GM23338 (cell line): Measurements from ENCODE around the gene TRIP10. TPM values are rescaled to one million over a fixed set of nuclear protein-coding genes. Genes with fewer than 3 reads are reported as not detected.

ENCODE experiments used
- ATAC-seq: fragments of 200-7000 bp; cut with Tn5 transposase; 3 replicates; pipeline ENCODE4 v1.9.1; 2020
- DNase-seq: peaks from one replicate; pipeline ENCODE4 v3.0.0-alpha.2; 2015; ENCODE audit warnings: low spot score
- H2AFZ ChIP-seq: fragments of 200-600 bp; sonication (generic); 2 replicates; pipeline ENCODE4 v1.8.0; 2016; ENCODE audit warnings: antibody characterized with exemption, mild to moderate bottlenecking, moderate library complexity
- H3F3A ChIP-seq: fragments of 200-600 bp; sonication (generic); replicated peaks from 2 replicates; pipeline ENCODE4 v1.8.0; 2017; ENCODE audit warnings: antibody characterized with exemption, mixed run types, low read depth
- H3K27ac ChIP-seq: fragments of 200-600 bp; sonication (generic); 2 replicates; pipeline ENCODE4 v1.6.1; 2016; ENCODE audit warnings: low read depth
- H3K27me3 ChIP-seq: fragments of 200-600 bp; sonication (generic); 2 replicates; pipeline ENCODE4 v1.8.0; 2016; ENCODE audit warnings: mild to moderate bottlenecking, mixed run types, moderate library complexity; ENCODE audit not compliant: insufficient read depth
- H3K36me3 ChIP-seq: fragments of 200-600 bp; sonication (generic); 2 replicates; pipeline ENCODE4 v1.8.0; 2016; ENCODE audit warnings: mild to moderate bottlenecking; ENCODE audit not compliant: insufficient read depth
- H3K4me1 ChIP-seq: fragments of 200-600 bp; sonication (generic); 2 replicates; pipeline ENCODE4 v1.8.0; 2016; ENCODE audit warnings: mild to moderate bottlenecking, moderate library complexity; ENCODE audit not compliant: insufficient read depth
- H3K4me2 ChIP-seq: fragments of 200-600 bp; sonication (generic); 2 replicates; pipeline ENCODE4 v1.7.1; 2017; ENCODE audit warnings: mixed run types
- H3K4me3 ChIP-seq: fragments of 200-600 bp; sonication (generic); 2 replicates; pipeline ENCODE4 v1.6.1; 2016; ENCODE audit warnings: mixed run types
- H3K79me2 ChIP-seq: fragments of 200-600 bp; sonication (generic); replicated peaks from 2 replicates; pipeline ENCODE4 v1.8.0; 2017; ENCODE audit warnings: mild to moderate bottlenecking; ENCODE audit not compliant: insufficient read depth
- H3K9me2 ChIP-seq: fragments of 200-600 bp; sonication (generic); 2 replicates; pipeline ENCODE4 v1.8.0; 2017; ENCODE audit not compliant: insufficient read depth
- H4K20me1 ChIP-seq: fragments of 200-600 bp; sonication (generic); replicated peaks from 2 replicates; pipeline ENCODE4 v1.8.0; 2017; ENCODE audit warnings: mild to moderate bottlenecking; ENCODE audit not compliant: insufficient read depth
- H3K27ac Mint-ChIP-seq: 2 replicates; pipeline ENCODE4 v1.8.0; 2020; ENCODE audit warnings: inconsistent platforms, mild to moderate bottlenecking, moderate library complexity, mixed read lengths
- H3K27me3 Mint-ChIP-seq: 3 replicates; pipeline ENCODE4 v1.8.0; 2022; ENCODE audit warnings: low read depth, mild to moderate bottlenecking, moderate library complexity, mixed read lengths, inconsistent platforms; ENCODE audit not compliant: insufficient read depth, poor library complexity
- H3K36me3 Mint-ChIP-seq: 3 replicates; pipeline ENCODE4 v1.8.0; 2021; ENCODE audit warnings: low read depth, mild to moderate bottlenecking, inconsistent platforms, moderate library complexity, mixed read lengths
- H3K4me1 Mint-ChIP-seq: 3 replicates; pipeline ENCODE4 v1.8.0; 2020; ENCODE audit warnings: mild to moderate bottlenecking, inconsistent platforms, mixed read lengths
- H3K4me3 Mint-ChIP-seq: 3 replicates; pipeline ENCODE4 v1.8.0; 2021; ENCODE audit warnings: moderate library complexity, mild to moderate bottlenecking, inconsistent platforms, mixed read lengths
- H3K9me3 Mint-ChIP-seq: 3 replicates; pipeline ENCODE4 v1.8.0; 2020; ENCODE audit warnings: moderate library complexity, mild to moderate bottlenecking, inconsistent platforms, mixed read lengths
- CREB1 ChIP-seq: fragments of 250-450 bp; sonication (Bioruptor Pico); IDR thresholded peaks from 2 replicates; pipeline ENCODE4 v1.5.0; 2020; ENCODE audit warnings: low read depth, mild to moderate bottlenecking, moderate library complexity
- NANOG ChIP-seq: IDR thresholded peaks from 2 replicates; pipeline ENCODE4 v1.6.1; 2016; ENCODE audit warnings: antibody characterized with exemption, borderline replicate concordance
- POLR2AphosphoS5 ChIP-seq: IDR thresholded peaks from 2 replicates; pipeline ENCODE4 v1.6.1; 2016; ENCODE audit warnings: antibody characterized with exemption, low read depth
- ZNF114 ChIP-seq: fragments of 250-450 bp; sonication (Bioruptor Pico); IDR thresholded peaks from 2 replicates; pipeline ENCODE4 v1.5.0; 2020; ENCODE audit warnings: mild to moderate bottlenecking, moderate library complexity
- polyA plus RNA-seq: library from polyadenylated mRNA; unstranded; fragments of >200 nt; fragmentation: Nextera tagmentation; extraction: Ambion mirVana; gene quantifications from 2 replicates; pipeline ENCODE4 v1.2.1, GENCODE V29; 2016
- total RNA-seq: library from RNA; depleted of rRNA; stranded (reverse); fragments of >200 nt; shearing (Covaris generic); gene quantifications from 2 replicates; pipeline ENCODE4 v1.2.3, GENCODE V29; 2014
- TF ChIP-seq, protein P1 (sequence below): fragments of 250-450 bp; sonication (Bioruptor Pico); IDR thresholded peaks from 2 replicates; pipeline ENCODE4 v1.5.0; 2020; ENCODE audit warnings: mild to moderate bottlenecking, moderate library complexity
- TF ChIP-seq, protein P2 (sequence below): IDR thresholded peaks from one replicate; pipeline ENCODE4 v1.6.1; 2018; ENCODE audit warnings: antibody characterized with exemption; ENCODE audit not compliant: unreplicated experiment
- TF ChIP-seq, protein P3 (sequence below), 2 experiments: fragments of 200-600 bp in 1 of 2; sonication (generic) in 1 of 2; conservative IDR thresholded peaks; 2 replicates each; pipeline versions ENCODE4 v1.5.1 to v1.6.1; 2016 to 2017; ENCODE audit warnings: antibody characterized with exemption in 2 of 2, low read depth in 2 of 2, mild to moderate bottlenecking in 2 of 2, moderate library complexity in 1 of 2

The TRIP10 gene
- total and polyA plus RNA-seq, 2 experiments from 2014 or later = 56.8 to 68.5 TPM

DNA sequence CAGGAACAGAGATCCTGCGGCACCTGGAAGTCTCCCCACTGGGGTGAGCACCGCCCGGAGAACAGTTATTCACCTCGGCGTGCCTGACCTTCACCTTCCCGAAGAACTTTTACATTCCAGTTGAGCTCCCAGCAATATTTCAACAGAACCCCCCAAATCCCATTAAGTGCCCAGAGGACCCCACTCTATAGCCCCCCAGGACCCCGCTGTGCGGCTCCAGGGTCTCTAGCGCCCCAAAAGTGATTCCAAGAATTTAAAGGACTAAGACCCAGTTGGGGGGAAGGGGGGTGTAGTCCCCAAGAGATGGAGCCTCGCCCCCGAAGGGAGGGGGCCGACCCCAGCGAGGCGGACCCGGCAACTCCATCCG is 2.6 kb upstream of the TRIP10 start (continued):
- TF ChIP-seq, protein P1, sequence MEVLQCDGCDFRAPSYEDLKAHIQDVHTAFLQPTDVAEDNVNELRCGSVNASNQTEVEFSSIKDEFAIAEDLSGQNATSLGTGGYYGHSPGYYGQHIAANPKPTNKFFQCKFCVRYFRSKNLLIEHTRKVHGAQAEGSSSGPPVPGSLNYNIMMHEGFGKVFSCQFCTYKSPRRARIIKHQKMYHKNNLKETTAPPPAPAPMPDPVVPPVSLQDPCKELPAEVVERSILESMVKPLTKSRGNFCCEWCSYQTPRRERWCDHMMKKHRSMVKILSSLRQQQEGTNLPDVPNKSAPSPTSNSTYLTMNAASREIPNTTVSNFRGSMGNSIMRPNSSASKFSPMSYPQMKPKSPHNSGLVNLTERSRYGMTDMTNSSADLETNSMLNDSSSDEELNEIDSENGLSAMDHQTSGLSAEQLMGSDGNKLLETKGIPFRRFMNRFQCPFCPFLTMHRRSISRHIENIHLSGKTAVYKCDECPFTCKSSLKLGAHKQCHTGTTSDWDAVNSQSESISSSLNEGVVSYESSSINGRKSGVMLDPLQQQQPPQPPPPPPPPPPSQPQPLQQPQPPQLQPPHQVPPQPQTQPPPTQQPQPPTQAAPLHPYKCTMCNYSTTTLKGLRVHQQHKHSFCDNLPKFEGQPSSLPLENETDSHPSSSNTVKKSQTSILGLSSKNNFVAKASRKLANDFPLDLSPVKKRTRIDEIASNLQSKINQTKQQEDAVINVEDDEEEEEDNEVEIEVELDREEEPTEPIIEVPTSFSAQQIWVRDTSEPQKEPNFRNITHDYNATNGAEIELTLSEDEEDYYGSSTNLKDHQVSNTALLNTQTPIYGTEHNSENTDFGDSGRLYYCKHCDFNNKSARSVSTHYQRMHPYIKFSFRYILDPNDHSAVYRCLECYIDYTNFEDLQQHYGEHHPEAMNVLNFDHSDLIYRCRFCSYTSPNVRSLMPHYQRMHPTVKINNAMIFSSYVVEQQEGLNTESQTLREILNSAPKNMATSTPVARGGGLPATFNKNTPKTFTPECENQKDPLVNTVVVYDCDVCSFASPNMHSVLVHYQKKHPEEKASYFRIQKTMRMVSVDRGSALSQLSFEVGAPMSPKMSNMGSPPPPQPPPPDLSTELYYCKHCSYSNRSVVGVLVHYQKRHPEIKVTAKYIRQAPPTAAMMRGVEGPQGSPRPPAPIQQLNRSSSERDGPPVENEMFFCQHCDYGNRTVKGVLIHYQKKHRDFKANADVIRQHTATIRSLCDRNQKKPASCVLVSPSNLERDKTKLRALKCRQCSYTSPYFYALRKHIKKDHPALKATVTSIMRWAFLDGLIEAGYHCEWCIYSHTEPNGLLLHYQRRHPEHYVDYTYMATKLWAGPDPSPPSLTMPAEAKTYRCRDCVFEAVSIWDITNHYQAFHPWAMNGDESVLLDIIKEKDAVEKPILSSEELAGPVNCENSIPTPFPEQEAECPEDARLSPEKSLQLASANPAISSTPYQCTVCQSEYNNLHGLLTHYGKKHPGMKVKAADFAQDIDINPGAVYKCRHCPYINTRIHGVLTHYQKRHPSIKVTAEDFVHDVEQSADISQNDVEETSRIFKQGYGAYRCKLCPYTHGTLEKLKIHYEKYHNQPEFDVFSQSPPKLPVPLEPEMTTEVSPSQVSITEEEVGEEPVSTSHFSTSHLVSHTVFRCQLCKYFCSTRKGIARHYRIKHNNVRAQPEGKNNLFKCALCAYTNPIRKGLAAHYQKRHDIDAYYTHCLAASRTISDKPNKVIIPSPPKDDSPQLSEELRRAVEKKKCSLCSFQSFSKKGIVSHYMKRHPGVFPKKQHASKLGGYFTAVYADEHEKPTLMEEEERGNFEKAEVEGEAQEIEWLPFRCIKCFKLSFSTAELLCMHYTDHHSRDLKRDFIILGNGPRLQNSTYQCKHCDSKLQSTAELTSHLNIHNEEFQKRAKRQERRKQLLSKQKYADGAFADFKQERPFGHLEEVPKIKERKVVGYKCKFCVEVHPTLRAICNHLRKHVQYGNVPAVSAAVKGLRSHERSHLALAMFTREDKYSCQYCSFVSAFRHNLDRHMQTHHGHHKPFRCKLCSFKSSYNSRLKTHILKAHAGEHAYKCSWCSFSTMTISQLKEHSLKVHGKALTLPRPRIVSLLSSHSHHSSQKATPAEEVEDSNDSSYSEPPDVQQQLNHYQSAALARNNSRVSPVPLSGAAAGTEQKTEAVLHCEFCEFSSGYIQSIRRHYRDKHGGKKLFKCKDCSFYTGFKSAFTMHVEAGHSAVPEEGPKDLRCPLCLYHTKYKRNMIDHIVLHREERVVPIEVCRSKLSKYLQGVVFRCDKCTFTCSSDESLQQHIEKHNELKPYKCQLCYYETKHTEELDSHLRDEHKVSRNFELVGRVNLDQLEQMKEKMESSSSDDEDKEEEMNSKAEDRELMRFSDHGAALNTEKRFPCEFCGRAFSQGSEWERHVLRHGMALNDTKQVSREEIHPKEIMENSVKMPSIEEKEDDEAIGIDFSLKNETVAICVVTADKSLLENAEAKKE = no peak
- TF ChIP-seq POLR2AphosphoS5 (peak; percentile 17; the same call in 1 of the 2 replicates), NANOG (no peak)

DNA sequence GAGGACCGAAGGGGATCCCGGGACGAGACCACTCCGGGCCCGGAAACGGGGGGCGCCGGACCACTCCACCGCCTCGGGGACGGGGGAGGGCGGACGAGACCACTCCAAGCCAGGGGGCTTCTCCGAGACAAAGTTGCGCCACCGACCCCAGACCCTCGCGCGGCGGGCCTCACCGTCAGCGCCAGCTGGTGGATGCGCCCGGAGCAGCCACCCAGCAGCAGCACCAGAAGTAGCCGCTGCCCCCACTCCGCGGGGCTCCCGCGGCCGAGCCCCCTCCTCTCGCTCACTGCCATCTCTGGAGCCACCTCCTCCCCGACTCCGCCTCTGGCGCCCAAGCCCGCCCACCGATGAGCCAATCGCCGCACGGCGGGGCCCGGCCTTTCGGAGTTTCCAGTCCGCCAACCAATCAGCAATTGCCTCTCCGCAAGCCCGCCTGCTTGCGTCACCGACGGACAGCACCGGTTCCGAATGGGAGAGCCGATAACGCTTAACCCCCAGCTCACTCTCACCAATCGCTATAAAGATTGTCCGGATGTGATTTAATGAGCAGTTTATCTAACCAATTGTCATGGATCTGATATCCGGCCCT is 2.1 kb upstream of the TRIP10 start, which contains the start of gene GPR108:
Gene GPR108, minus strand, starts transcription at position 297 of the 589 bp plus-strand sequence. Its CDS starts 4 bp downstream, at position 293.
- peak within 1 kb of the TSS; percentile 94 for H3K4me3 ChIP-seq
- ATAC-seq (peak; percentile 55), DNase-seq (peak; percentile 100)
- H3K27ac ChIP-seq = peak within 1 kb of the TSS; percentile 95
- H2AFZ ChIP-seq = peak within 1 kb of the TSS; percentile 89
- peak within 1 kb of the TSS; percentile 95 for H3K4me2 ChIP-seq
- peaks cover 29% of the 10 kb centered on the region for H3K79me2 ChIP-seq
- 0 out of 2 replicates have a peak, but pooled peaks cover 11% of the 10 kb centered on the region for H3F3A ChIP-seq
- H3K4me1 Mint-ChIP-seq = peaks cover 38% of the 10 kb centered on the region
- H3K4me1 ChIP-seq = peaks cover 36% of the 10 kb centered on the region
- H4K20me1 ChIP-seq = peaks cover 10% of the 10 kb centered on the region; the same call in 1 of the 2 replicates
- H3K9me2 ChIP-seq = no peaks in the 10 kb centered on the region
- peaks cover 15% of the 10 kb centered on the region for H3K27me3 Mint-ChIP-seq
- peaks cover 11% of the 10 kb centered on the region for H3K36me3 Mint-ChIP-seq
- no peaks in the 10 kb centered on the region for H3K36me3 ChIP-seq
- H3K27me3 ChIP-seq = no peaks in the 10 kb centered on the region
- H3K27ac Mint-ChIP-seq = peak within 1 kb of the TSS; percentile 98
- H3K9me3 Mint-ChIP-seq = no peaks in the 10 kb centered on the region; the same call in 2 of the 3 replicates
- peak within 1 kb of the TSS; percentile 95 for H3K4me3 Mint-ChIP-seq
- TF ChIP-seq ZNF114 (no peak), POLR2AphosphoS5 (peak; percentile 11; the same call in 1 of the 2 replicates), CREB1 (peak; percentile 97)
- TF ChIP-seq, protein P2, sequence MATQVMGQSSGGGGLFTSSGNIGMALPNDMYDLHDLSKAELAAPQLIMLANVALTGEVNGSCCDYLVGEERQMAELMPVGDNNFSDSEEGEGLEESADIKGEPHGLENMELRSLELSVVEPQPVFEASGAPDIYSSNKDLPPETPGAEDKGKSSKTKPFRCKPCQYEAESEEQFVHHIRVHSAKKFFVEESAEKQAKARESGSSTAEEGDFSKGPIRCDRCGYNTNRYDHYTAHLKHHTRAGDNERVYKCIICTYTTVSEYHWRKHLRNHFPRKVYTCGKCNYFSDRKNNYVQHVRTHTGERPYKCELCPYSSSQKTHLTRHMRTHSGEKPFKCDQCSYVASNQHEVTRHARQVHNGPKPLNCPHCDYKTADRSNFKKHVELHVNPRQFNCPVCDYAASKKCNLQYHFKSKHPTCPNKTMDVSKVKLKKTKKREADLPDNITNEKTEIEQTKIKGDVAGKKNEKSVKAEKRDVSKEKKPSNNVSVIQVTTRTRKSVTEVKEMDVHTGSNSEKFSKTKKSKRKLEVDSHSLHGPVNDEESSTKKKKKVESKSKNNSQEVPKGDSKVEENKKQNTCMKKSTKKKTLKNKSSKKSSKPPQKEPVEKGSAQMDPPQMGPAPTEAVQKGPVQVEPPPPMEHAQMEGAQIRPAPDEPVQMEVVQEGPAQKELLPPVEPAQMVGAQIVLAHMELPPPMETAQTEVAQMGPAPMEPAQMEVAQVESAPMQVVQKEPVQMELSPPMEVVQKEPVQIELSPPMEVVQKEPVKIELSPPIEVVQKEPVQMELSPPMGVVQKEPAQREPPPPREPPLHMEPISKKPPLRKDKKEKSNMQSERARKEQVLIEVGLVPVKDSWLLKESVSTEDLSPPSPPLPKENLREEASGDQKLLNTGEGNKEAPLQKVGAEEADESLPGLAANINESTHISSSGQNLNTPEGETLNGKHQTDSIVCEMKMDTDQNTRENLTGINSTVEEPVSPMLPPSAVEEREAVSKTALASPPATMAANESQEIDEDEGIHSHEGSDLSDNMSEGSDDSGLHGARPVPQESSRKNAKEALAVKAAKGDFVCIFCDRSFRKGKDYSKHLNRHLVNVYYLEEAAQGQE = no peak
- TF ChIP-seq, protein P3, sequence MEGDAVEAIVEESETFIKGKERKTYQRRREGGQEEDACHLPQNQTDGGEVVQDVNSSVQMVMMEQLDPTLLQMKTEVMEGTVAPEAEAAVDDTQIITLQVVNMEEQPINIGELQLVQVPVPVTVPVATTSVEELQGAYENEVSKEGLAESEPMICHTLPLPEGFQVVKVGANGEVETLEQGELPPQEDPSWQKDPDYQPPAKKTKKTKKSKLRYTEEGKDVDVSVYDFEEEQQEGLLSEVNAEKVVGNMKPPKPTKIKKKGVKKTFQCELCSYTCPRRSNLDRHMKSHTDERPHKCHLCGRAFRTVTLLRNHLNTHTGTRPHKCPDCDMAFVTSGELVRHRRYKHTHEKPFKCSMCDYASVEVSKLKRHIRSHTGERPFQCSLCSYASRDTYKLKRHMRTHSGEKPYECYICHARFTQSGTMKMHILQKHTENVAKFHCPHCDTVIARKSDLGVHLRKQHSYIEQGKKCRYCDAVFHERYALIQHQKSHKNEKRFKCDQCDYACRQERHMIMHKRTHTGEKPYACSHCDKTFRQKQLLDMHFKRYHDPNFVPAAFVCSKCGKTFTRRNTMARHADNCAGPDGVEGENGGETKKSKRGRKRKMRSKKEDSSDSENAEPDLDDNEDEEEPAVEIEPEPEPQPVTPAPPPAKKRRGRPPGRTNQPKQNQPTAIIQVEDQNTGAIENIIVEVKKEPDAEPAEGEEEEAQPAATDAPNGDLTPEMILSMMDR (conservative IDR thresholded peaks at IDR 0.05; ENCODE audit: low read depth in 2 of 2) = no peak; a peak in 1 of 4 replicates
